HCT116 (cell line): ENCODE data around the gene PIP4K2C. TPM values are rescaled to one million over a fixed set of nuclear protein-coding genes. Genes with fewer than 3 reads are reported as not detected.

Source experiments
- ATAC-seq: fragments of 200-7000 bp; cut with Tn5 transposase; 2 replicates; pipeline ENCODE4 v1.9.1; 2020; ENCODE audit warnings: mild to moderate bottlenecking, moderate library complexity
- BruUV-seq: library from RNA; stranded (reverse); fragments of 400-500 nt; replicated peaks from 2 replicates; lab custom pipeline; 2021; lab: Mats Ljungman, UMichigan
- CTCF ChIA-PET: fragments of 300-600 bp; sonication (Branson Sonifier 250); formaldehyde crosslinking; loops from one replicate; lab custom pipeline; 2021; ENCODE audit warnings: antibody characterized with exemption; lab: Charles Lee
- POLR2A ChIA-PET: fragments of 300-600, 350-600 bp; sonication (Branson Sonifier 250); formaldehyde crosslinking; loops from one replicate; lab custom pipeline; 2021; ENCODE audit warnings: antibody characterized with exemption; lab: Charles Lee
- RAD21 ChIA-PET, 2 experiments: fragments of 300-600 bp; sonication (Branson Sonifier 250); formaldehyde crosslinking; loops; one replicate each; lab custom pipeline; 2023; ENCODE audit warnings: low total read pairs in 2 of 2; ENCODE audit not compliant: uncharacterized antibody in 2 of 2, unreplicated experiment in 2 of 2, low non-redundant PET in 1 of 2; lab: Charles Lee
- DNase-seq: peaks from one replicate; pipeline ENCODE4 v3.0.0-alpha.2; 2010; ENCODE audit warnings: low read depth, low spot score
- H2AFZ ChIP-seq: fragments of 200-600 bp; shearing (Covaris generic), sonication (generic); 2 replicates; pipeline ENCODE4 v1.6.1; 2017; ENCODE audit warnings: low read depth, mixed run types, mixed read lengths, antibody characterized with exemption, low read length; ENCODE audit not compliant: poor library complexity, severe bottlenecking
- H3K27ac ChIP-seq: 2 replicates; pipeline ENCODE4 v1.5.1; 2012; ENCODE audit warnings: low read depth, low read length
- H3K27me3 ChIP-seq: fragments of 200-600 bp; sonication (generic); 2 replicates; pipeline ENCODE4 v1.6.1; 2016; ENCODE audit warnings: mixed run types, low read length, mixed read lengths; ENCODE audit not compliant: insufficient read depth
- H3K36me3 ChIP-seq, 2 experiments: fragments of 200-500 bp in 1 of 2; fragments of 200-600 bp in 1 of 2; sonication (Bioruptor generic) in 1 of 2; sonication (generic) in 1 of 2; 2 replicates each; pipeline versions ENCODE4 v1.5.1 to v1.6.1; 2014 to 2016; ENCODE audit warnings: low read length in 2 of 2, inconsistent platforms in 1 of 2, mixed read lengths in 1 of 2, mixed run types in 1 of 2; ENCODE audit not compliant: insufficient read depth in 2 of 2, control insufficient read depth in 1 of 2
- H3K4me1 ChIP-seq, 2 experiments: fragments of 200-600 bp in 1 of 2; sonication (generic) in 1 of 2; 2 replicates each; pipeline versions ENCODE4 v1.5.1 to v1.6.1; 2012 to 2017; ENCODE audit warnings: low read length in 2 of 2, inconsistent platforms in 1 of 2, mild to moderate bottlenecking in 1 of 2, mixed read lengths in 1 of 2, mixed run types in 1 of 2, moderate library complexity in 1 of 2; ENCODE audit not compliant: insufficient read depth in 2 of 2, control insufficient read depth in 1 of 2
- H3K4me2 ChIP-seq: fragments of 200-600 bp; sonication (generic); 2 replicates; pipeline ENCODE4 v1.6.1; 2017; ENCODE audit warnings: mixed run types, low read length, mixed read lengths
- H3K4me3 ChIP-seq, 2 experiments: fragments of 200-600 bp in 1 of 2; sonication (generic) in 1 of 2; replicated peaks in 1 of 2; 2 replicates each; pipeline ENCODE4 v1.5.1; 2011 to 2016; ENCODE audit warnings: low read length in 2 of 2, control low read depth in 1 of 2, low read depth in 1 of 2, mild to moderate bottlenecking in 1 of 2, mixed read lengths in 1 of 2, mixed run types in 1 of 2
- H3K79me2 ChIP-seq: fragments of 200-600 bp; sonication (generic); 2 replicates; pipeline ENCODE4 v1.6.1; 2017; ENCODE audit warnings: mild to moderate bottlenecking, mixed run types, low read length, moderate library complexity, mixed read lengths; ENCODE audit not compliant: insufficient read depth
- H3K9ac ChIP-seq: fragments of 200-600 bp; sonication (generic); 2 replicates; pipeline ENCODE4 v1.6.1; 2016; ENCODE audit warnings: low read length, mixed read lengths
- H3K9me2 ChIP-seq: fragments of 200-600 bp; sonication (generic), shearing (Covaris generic); 2 replicates; pipeline ENCODE4 v1.6.1; 2017; ENCODE audit warnings: mixed run types, mild to moderate bottlenecking, moderate library complexity; ENCODE audit not compliant: insufficient read depth
- H3K9me3 ChIP-seq, 2 experiments: fragments of 200-500 bp in 1 of 2; fragments of 200-600 bp in 1 of 2; sonication (Bioruptor generic) in 1 of 2; sonication (generic) in 1 of 2; 2 replicates each; pipeline ENCODE4 v1.6.1; 2014 to 2017; ENCODE audit warnings: low read length in 2 of 2, mixed read lengths in 2 of 2, inconsistent platforms in 1 of 2, low read depth in 1 of 2, mild to moderate bottlenecking in 1 of 2, mixed run types in 1 of 2, moderate library complexity in 1 of 2; ENCODE audit not compliant: control insufficient read depth in 1 of 2, insufficient read depth in 1 of 2
- H4K20me1 ChIP-seq: fragments of 200-600 bp; sonication (generic), shearing (Covaris generic); 2 replicates; pipeline ENCODE4 v1.6.1; 2017; ENCODE audit warnings: mixed run types, mild to moderate bottlenecking, moderate library complexity; ENCODE audit not compliant: insufficient read depth
- EZH2 ChIP-seq: fragments of 200-600 bp; sonication (generic); IDR thresholded peaks from 2 replicates; pipeline ENCODE4 v1.6.1; 2017; ENCODE audit warnings: antibody characterized with exemption, mixed run types
- POLR2A ChIP-seq: IDR thresholded peaks from 2 replicates; pipeline ENCODE4 v1.7.0; 2011; ENCODE audit warnings: borderline replicate concordance; ENCODE audit not compliant: insufficient read depth, insufficient read length; ENCODE audit errors: extremely low read depth
- intact Hi-C: fragments of 100-400 bp; cut with micrococcal nuclease; formaldehyde crosslinking; loops from 2 replicates; pipeline ENCODE4 v1.10.0; 2022
- total RNA-seq: library from RNA; stranded (reverse); gene quantifications from one replicate; pipeline ENCODE4 v1.2.1, GENCODE V29; 2021; ENCODE audit not compliant: unreplicated experiment
- TF ChIP-seq, protein P1 (sequence below): IDR thresholded peaks from 2 replicates; pipeline ENCODE4 v1.6.1; 2012; ENCODE audit warnings: low read depth

Gene PIP4K2C
- total RNA-seq, 1 experiment from 2014 or later: 38.4 TPM

DNA sequence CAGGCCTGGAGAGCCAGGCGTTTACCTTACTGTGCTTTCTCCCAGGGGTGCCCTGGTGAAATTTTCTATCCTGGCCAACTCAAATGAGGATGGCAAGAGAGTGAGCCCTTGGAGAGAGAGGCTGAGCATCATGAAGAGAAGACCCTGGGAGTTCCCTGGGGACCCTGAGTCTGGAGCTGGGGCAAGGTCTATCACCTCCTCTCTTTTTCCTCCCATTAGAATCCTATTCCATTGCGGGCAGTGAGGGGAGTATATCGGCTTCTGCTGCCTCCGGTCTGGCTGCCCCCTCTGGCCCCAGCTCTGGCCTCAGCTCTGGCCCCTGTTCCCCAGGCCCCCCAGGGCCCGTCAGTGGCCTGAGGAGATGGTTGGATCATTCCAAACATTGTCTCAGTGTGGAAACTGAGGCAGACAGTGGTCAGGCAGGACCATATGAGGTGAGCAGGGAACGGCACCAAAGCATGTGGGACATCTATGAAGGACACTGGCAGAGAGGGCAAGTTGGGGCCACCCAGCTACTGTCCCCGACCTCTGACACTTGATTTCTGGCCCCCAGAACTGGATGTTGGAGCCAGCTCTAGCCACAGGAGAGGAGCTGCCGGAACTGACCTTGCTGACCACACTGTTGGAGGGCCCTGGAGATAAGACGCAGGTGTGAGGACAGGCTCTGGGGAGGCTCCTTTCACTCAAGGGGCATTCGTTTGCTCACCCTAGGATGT is 21.9 kb downstream of the PIP4K2C start:
- POLR2A ChIA-PET: no interaction called here
- no TSS peak for BruUV-seq
- Histone ChIP-seq H3K36me3 (no peaks in the 10 kb centered on the region), H3K27me3 (no peaks in the 10 kb centered on the region), H3K4me1 (peaks cover 0 to 9% of the 10 kb centered on the region in 2 experiments; a peak in 1 of 4 replicates), H3K9me2 (no peaks in the 10 kb centered on the region), H2AFZ (no peak overlapping the region), H3K4me3 (no peak overlapping the region)
- CTCF ChIA-PET: interaction anchor here (2.0 kb wide), 1 partner anchor 29 kb away, joined by 7 read pairs; no protein-coding TSS in a partner anchor
- TF ChIP-seq, protein P1, sequence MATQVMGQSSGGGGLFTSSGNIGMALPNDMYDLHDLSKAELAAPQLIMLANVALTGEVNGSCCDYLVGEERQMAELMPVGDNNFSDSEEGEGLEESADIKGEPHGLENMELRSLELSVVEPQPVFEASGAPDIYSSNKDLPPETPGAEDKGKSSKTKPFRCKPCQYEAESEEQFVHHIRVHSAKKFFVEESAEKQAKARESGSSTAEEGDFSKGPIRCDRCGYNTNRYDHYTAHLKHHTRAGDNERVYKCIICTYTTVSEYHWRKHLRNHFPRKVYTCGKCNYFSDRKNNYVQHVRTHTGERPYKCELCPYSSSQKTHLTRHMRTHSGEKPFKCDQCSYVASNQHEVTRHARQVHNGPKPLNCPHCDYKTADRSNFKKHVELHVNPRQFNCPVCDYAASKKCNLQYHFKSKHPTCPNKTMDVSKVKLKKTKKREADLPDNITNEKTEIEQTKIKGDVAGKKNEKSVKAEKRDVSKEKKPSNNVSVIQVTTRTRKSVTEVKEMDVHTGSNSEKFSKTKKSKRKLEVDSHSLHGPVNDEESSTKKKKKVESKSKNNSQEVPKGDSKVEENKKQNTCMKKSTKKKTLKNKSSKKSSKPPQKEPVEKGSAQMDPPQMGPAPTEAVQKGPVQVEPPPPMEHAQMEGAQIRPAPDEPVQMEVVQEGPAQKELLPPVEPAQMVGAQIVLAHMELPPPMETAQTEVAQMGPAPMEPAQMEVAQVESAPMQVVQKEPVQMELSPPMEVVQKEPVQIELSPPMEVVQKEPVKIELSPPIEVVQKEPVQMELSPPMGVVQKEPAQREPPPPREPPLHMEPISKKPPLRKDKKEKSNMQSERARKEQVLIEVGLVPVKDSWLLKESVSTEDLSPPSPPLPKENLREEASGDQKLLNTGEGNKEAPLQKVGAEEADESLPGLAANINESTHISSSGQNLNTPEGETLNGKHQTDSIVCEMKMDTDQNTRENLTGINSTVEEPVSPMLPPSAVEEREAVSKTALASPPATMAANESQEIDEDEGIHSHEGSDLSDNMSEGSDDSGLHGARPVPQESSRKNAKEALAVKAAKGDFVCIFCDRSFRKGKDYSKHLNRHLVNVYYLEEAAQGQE: no peak
- TF ChIP-seq EZH2 (no peak), POLR2A (no peak)
- TF ChIP-seq, all 23 proteins: peak for 0
- DNase-seq (no peak), ATAC-seq (no peak)
- intact Hi-C loops: no loop called here
- Histone ChIP-seq H3K9me3 (no peaks in the 10 kb centered on the region), H3K27ac (no peak overlapping the region), H4K20me1 (no peaks in the 10 kb centered on the region), H3K9ac (no peak overlapping the region), H3K79me2 (no peaks in the 10 kb centered on the region), H3K4me2 (no peak overlapping the region)
- RAD21 ChIA-PET: no interaction called here
